B cell (primary cell): ENCODE measurements around the gene IFIT1B. TPM values are rescaled to one million over a fixed set of nuclear protein-coding genes. Genes with fewer than 3 reads are reported as not detected.

Source experiments
- ATAC-seq: fragments of 200-7000 bp; cut with Tn5 transposase; one replicate; pipeline ENCODE4 v1.10.0; 2021; ENCODE audit warnings: low read depth, mild to moderate bottlenecking, moderate number of reproducible peaks, moderate library complexity
- CTCF ChIA-PET: fragments of 350-600 bp; sonication (Branson Sonifier 250); formaldehyde crosslinking; loops from one replicate; lab custom pipeline; 2021; ENCODE audit warnings: antibody characterized with exemption, inconsistent platforms; lab: Charles Lee
- POLR2A ChIA-PET: fragments of 350-600 bp; sonication (Branson Sonifier 250); formaldehyde crosslinking; loops from one replicate; lab custom pipeline; 2021; ENCODE audit warnings: antibody characterized with exemption; lab: Charles Lee
- DNase-seq: peaks from one replicate; pipeline ENCODE4 v3.0.0; 2013
- H2AFZ ChIP-seq: 2 replicates; pipeline ENCODE4 v1.6.1; 2012; ENCODE audit warnings: mild to moderate bottlenecking, low read depth, low read length; ENCODE audit not compliant: insufficient read depth, poor library complexity, severe bottlenecking
- H3K27ac ChIP-seq, 2 donors: 1 replicate in 1 of 2; 2 replicates in 1 of 2; pipeline ENCODE4 v1.5.1; 2012 to 2013; ENCODE audit warnings: low read length in 2 of 2, mild to moderate bottlenecking in 2 of 2, moderate library complexity in 1 of 2
- H3K27me3 ChIP-seq, 4 experiments: fragments of 200-600 bp in 1 of 4; sonication (generic) in 1 of 4; replicated peaks in 1 of 4; 1 replicate in 2 of 4; 2 replicates in 2 of 4; pipeline versions ENCODE4 v1.6.1 to v1.7.0; 2013 to 2016; ENCODE audit warnings: low read length in 3 of 4, mild to moderate bottlenecking in 2 of 4, mixed read lengths in 1 of 4, moderate library complexity in 1 of 4; ENCODE audit not compliant: insufficient read depth in 4 of 4, control insufficient read depth in 3 of 4; ENCODE audit errors: control extremely low read depth in 1 of 4
- H3K36me3 ChIP-seq, 2 experiments: replicated peaks in 1 of 2; 1 replicate in 1 of 2; 2 replicates in 1 of 2; pipeline versions ENCODE4 v1.6.1 to v1.7.1; 2013; ENCODE audit warnings: low read length in 1 of 2; ENCODE audit not compliant: insufficient read depth in 2 of 2, control insufficient read depth in 1 of 2; ENCODE audit errors: control extremely low read depth in 1 of 2, extremely low read depth in 1 of 2
- H3K4me1 ChIP-seq, 2 donors: fragments of 200-600 bp in 1 of 2; sonication (generic) in 1 of 2; 1 replicate in 1 of 2; 2 replicates in 1 of 2; pipeline versions ENCODE4 v1.5.1 to v1.6.1; 2013 to 2017; ENCODE audit warnings: low read length in 2 of 2; ENCODE audit not compliant: control insufficient read depth in 2 of 2, insufficient read depth in 2 of 2
- H3K4me2 ChIP-seq: replicated peaks from 2 replicates; pipeline ENCODE3; 2012; ENCODE audit warnings: mild to moderate bottlenecking, low read depth, low read length; ENCODE audit not compliant: poor library complexity, severe bottlenecking
- H3K4me3 ChIP-seq, 5 experiments: fragments of 200-600 bp in 1 of 5; sonication (generic) in 1 of 5; 1 replicate in 3 of 5; 2 replicates in 2 of 5; pipeline versions ENCODE4 v1.5.1 to v1.7.0; 2011 to 2016; ENCODE audit warnings: low read length in 4 of 5, mild to moderate bottlenecking in 4 of 5, low read depth in 2 of 5, control low read depth in 1 of 5, moderate library complexity in 1 of 5; ENCODE audit not compliant: insufficient read depth in 1 of 5; ENCODE audit errors: control extremely low read depth in 1 of 5, extremely low read depth in 1 of 5
- H3K79me2 ChIP-seq: fragments of 200-600 bp; sonication (generic); one replicate; pipeline ENCODE4 v1.6.0; 2016; ENCODE audit warnings: low read length; ENCODE audit not compliant: control insufficient read depth, insufficient read depth
- H3K9ac ChIP-seq: fragments of 200-600 bp; sonication (generic); 2 replicates; pipeline ENCODE4 v1.6.1; 2017; ENCODE audit warnings: mild to moderate bottlenecking, low read length, moderate library complexity
- H3K9me3 ChIP-seq, 3 donors: one replicate each; pipeline versions ENCODE4 v1.6.1 to v1.7.1; 2013; ENCODE audit warnings: low read length in 2 of 3; ENCODE audit not compliant: control insufficient read depth in 2 of 3, insufficient read depth in 1 of 3; ENCODE audit errors: control extremely low read depth in 1 of 3
- H4K20me1 ChIP-seq: 2 replicates; pipeline ENCODE4 v1.6.0; 2012; ENCODE audit warnings: mild to moderate bottlenecking, low read length; ENCODE audit not compliant: insufficient read depth, control insufficient read depth, poor library complexity, severe bottlenecking
- H3K27ac Mint-ChIP-seq: one replicate; pipeline ENCODE4 v1.8.0; 2021; ENCODE audit warnings: mixed read lengths
- H3K27me3 Mint-ChIP-seq: one replicate; pipeline ENCODE4 v1.8.0; 2021; ENCODE audit warnings: mixed read lengths
- H3K4me1 Mint-ChIP-seq: one replicate; pipeline ENCODE4 v1.8.0; 2021; ENCODE audit warnings: mixed read lengths
- H3K4me3 Mint-ChIP-seq: one replicate; pipeline ENCODE4 v1.8.0; 2021; ENCODE audit warnings: mixed read lengths
- H3K9me3 Mint-ChIP-seq: one replicate; pipeline ENCODE4 v1.8.0; 2022; ENCODE audit warnings: mixed read lengths; ENCODE audit not compliant: insufficient read depth
- EZH2 ChIP-seq: IDR thresholded peaks from 2 replicates; pipeline ENCODE4 v1.6.1; 2012; ENCODE audit warnings: borderline replicate concordance, low read depth, mild to moderate bottlenecking, moderate library complexity, low read length; ENCODE audit not compliant: insufficient read depth, poor library complexity, severe bottlenecking
- intact Hi-C: fragments of 100-400 bp; cut with micrococcal nuclease; formaldehyde crosslinking; loops from one replicate; pipeline ENCODE4 v1.10.0; 2022
- polyA plus RNA-seq: library from polyadenylated mRNA; depleted of rRNA; stranded (reverse); fragments of >200 nt; gene quantifications from 2 replicates; pipeline ENCODE4 v1.2.3, GENCODE V29; 2012
- total RNA-seq, 2 donors: library from RNA; stranded (reverse); fragments of 120-200 nt in 1 of 2; gene quantifications; 1 replicate in 1 of 2; 2 replicates in 1 of 2; pipeline versions ENCODE4 v1.2.3 to v1.2.4, GENCODE V29; 2013 to 2022
- TF ChIP-seq, protein P1 (sequence below): fragments of 200-600 bp; IDR thresholded peaks from one replicate; pipeline ENCODE4 v1.8.0; 2022; ENCODE audit warnings: antibody characterized with exemption, mild to moderate bottlenecking

Gene IFIT1B
- total and polyA plus RNA-seq, 2 donors (not counting 1 experiment from before 2014, with no cell fraction given): not detected

DNA sequence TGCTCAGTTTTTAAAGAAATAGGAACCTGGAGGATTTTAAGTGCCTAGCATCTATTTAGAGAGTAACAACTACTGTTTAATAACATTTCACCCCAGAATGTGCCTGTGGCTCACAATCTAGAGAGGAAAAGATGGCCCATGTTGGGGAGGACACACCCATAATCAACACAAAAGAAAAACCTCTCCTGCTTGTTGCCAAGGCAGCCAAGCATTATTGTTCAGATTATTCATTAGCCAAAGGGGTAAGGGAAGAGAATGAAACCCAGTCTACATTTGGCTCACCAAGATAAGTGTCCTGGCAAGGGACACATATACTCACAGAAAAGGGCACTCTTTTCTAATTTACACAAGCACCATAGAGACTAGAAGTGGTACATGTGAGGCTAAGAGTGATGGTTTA lies 17.7 kb upstream of the IFIT1B start:
- CTCF ChIA-PET: interaction anchor here (2.4 kb wide), 1 partner anchor 8 kb away, joined by 15 read pairs; no protein-coding TSS in a partner anchor
- no peak overlapping the region for H3K4me3 Mint-ChIP-seq

DNA sequence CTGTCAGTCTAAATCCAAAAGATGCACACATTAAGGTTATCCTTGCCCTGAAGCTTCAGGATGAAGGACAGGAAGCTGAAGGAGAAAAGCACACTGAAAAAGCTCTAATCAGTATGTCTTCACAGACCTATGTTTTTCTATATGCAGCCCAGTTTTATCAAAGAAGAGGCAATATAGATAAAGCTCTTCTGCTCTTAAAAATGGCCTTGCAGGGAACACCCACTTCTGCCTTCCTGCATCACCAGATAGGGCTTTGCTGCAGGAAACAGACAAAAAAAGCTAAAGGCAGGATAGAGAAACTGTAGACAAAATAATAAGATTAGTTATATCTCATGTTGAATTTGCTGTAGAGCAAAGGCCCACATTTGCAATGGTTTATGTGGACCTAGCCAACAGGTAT lies 14.9 kb upstream of the IFIT1B start:
- H3K27me3 Mint-ChIP-seq: no peaks in the 10 kb centered on the region
- H3K27ac Mint-ChIP-seq: no peak overlapping the region
- no peaks in the 10 kb centered on the region for H3K9me3 Mint-ChIP-seq
- ATAC-seq: no peak
- no peak overlapping the region for H3K4me3 Mint-ChIP-seq
- Histone ChIP-seq H3K27me3 (no peaks in the 10 kb centered on the region), H3K27ac (no peak overlapping the region), H3K36me3 (no peaks in the 10 kb centered on the region), H3K9ac (no peak overlapping the region), H3K4me2 (no peak overlapping the region), H3K79me2 (no peaks in the 10 kb centered on the region), H2AFZ (no peak overlapping the region), H3K9me3 (no peaks in the 10 kb centered on the region), H4K20me1 (no peaks in the 10 kb centered on the region), H3K4me1 (peaks cover 6 to 8% of the 10 kb centered on the region in 2 donors), H3K4me3 (no peak overlapping the region)
- no peak for DNase-seq
- ChIA-PET POLR2A (no interaction called here), CTCF (interaction anchor here (1.1 to 1.2 kb wide), 2 partner anchors 61 to 104 kb away, joined by 3 read pairs; partner anchors contain the start of gene IFIT2)
- peaks cover 17% of the 10 kb centered on the region for H3K4me1 Mint-ChIP-seq
- TF ChIP-seq EZH2: no peak
- TF ChIP-seq, protein P1, sequence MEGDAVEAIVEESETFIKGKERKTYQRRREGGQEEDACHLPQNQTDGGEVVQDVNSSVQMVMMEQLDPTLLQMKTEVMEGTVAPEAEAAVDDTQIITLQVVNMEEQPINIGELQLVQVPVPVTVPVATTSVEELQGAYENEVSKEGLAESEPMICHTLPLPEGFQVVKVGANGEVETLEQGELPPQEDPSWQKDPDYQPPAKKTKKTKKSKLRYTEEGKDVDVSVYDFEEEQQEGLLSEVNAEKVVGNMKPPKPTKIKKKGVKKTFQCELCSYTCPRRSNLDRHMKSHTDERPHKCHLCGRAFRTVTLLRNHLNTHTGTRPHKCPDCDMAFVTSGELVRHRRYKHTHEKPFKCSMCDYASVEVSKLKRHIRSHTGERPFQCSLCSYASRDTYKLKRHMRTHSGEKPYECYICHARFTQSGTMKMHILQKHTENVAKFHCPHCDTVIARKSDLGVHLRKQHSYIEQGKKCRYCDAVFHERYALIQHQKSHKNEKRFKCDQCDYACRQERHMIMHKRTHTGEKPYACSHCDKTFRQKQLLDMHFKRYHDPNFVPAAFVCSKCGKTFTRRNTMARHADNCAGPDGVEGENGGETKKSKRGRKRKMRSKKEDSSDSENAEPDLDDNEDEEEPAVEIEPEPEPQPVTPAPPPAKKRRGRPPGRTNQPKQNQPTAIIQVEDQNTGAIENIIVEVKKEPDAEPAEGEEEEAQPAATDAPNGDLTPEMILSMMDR: no peak
- intact Hi-C loops: no loop called here

More for the DNA sequence above, 17.7 kb upstream of the IFIT1B start:
- Histone ChIP-seq H3K79me2 (no peaks in the 10 kb centered on the region), H2AFZ (no peak overlapping the region), H3K27me3 (no peaks in the 10 kb centered on the region), H3K4me1 (peaks cover 6 to 8% of the 10 kb centered on the region in 2 donors), H3K9me3 (no peaks in the 10 kb centered on the region), H3K27ac (no peak overlapping the region), H3K4me2 (no peak overlapping the region), H3K4me3 (no peak overlapping the region), H3K9ac (no peak overlapping the region), H3K36me3 (no peaks in the 10 kb centered on the region), H4K20me1 (no peaks in the 10 kb centered on the region)
- TF ChIP-seq, protein P1: no peak
- no peak for TF ChIP-seq EZH2
- H3K4me1 Mint-ChIP-seq: peaks cover 13% of the 10 kb centered on the region
- H3K27me3 Mint-ChIP-seq: no peaks in the 10 kb centered on the region
- ATAC-seq: no peak
- DNase-seq: no peak
- POLR2A ChIA-PET: no interaction called here
- H3K9me3 Mint-ChIP-seq: no peaks in the 10 kb centered on the region
- H3K27ac Mint-ChIP-seq: no peak overlapping the region
- intact Hi-C loops: no loop called here
